ENCODE data around the gene KCNJ15. TPM values are rescaled to one million over a fixed set of nuclear protein-coding genes. Genes with fewer than 3 reads are reported as not detected.

The KCNJ15 gene
- total and polyA plus RNA-seq, 10 of the 15 experiments (the other 5 are each of a cell fraction or from before 2014, with no cell fraction given), result 0.05 to 2.7 (median 0.33) TPM; not detected in 6

DNA sequence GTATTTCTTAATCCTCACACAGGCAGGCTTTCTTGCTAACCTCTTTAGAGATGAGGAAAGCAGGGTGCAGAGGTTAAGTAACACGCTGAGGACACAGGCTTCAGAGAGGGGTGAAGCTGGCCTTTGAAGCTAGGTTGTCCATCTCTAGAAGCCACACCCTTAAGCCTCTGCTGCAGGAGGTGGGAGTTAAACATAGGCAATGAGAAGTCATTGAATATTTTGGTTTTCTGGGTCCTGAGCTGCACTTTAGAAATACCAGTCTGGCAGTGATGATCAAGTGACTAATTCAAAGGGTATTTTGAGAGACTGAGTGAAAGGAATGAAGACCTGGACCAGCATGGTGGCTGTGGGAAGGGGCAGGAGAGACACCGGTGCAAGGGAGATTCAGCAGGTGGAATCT lies 9.9 kb downstream of the KCNJ15 start:
- no peaks in the 10 kb centered on the region for H3K36me3 ChIP-seq (ENCODE audit: control insufficient read depth in 2 of 2, insufficient read depth in 2 of 2, low read length in 1 of 2)
- H3K9me3 ChIP-seq (replicated peaks; ENCODE audit: control insufficient read depth, insufficient read depth, low read length), result no peaks in the 10 kb centered on the region; the same call in 2 of the 3 replicates
- WGBS (ENCODE audit: insufficient coverage, insufficient replicate concordance, low lambda C conversion rate, missing lambda C conversion rate), result 75% methylated on average over 2 of the region's 2 CpGs
- CTCF ChIA-PET, result interaction anchor here (0.9 to 1.2 kb wide), 2 partner anchors 13 to 86 kb away, joined by 3 to 5 read pairs; no protein-coding TSS in a partner anchor
- no peak for FAIRE-seq
- H3K79me2 ChIP-seq (ENCODE audit: control insufficient read depth, insufficient read depth, low read length), result no peaks in the 10 kb centered on the region
- no peak overlapping the region for H3K4me3 ChIP-seq
- no peaks in the 10 kb centered on the region for H3K27me3 ChIP-seq (replicated peaks in 1 of 2; ENCODE audit: control insufficient read depth in 2 of 2, insufficient read depth in 2 of 2, low read length in 1 of 2)
- no peak overlapping the region for H3K27ac ChIP-seq (ENCODE audit: control insufficient read depth, insufficient read depth)
- BruUV-seq (replicated peaks), result no TSS peak
- RAD21 ChIA-PET (ENCODE audit: unreplicated experiment), result interaction anchor here (3.0 kb wide), 1 partner anchor 18 kb away, joined by 15 read pairs; no protein-coding TSS in a partner anchor
- H2AFZ ChIP-seq (ENCODE audit: control insufficient read depth, low read depth, low read length), result no peak overlapping the region
- SMC1A ChIA-PET (ENCODE audit: uncharacterized antibody, unreplicated experiment), result interaction anchor here (4.9 to 5.1 kb wide), 2 partner anchors 22 to 48 kb away, joined by 32 to 54 read pairs; no protein-coding TSS in a partner anchor
- H3K4me1 ChIP-seq (ENCODE audit: control insufficient read depth, insufficient read depth, low read length), result peaks cover 34% of the 10 kb centered on the region
- no peaks in the 10 kb centered on the region for H4K20me1 ChIP-seq (ENCODE audit: control insufficient read depth, insufficient read depth)
- DNase-seq (ENCODE audit: low read depth, low spot score), result no peak
- in situ Hi-C loops (cut with MboI), result loop anchor here (10.0 kb wide), 1 partner anchor 1012 kb away; no protein-coding TSS in a partner anchor
- no peak for ATAC-seq
- H3K4me2 ChIP-seq (ENCODE audit: control insufficient read depth, insufficient read depth), result no peak overlapping the region
- TF ChIP-seq STAT1 (conservative IDR thresholded peaks at IDR 0.05) (no peak), BACH1 (IDR thresholded peaks at IDR 0.05; ENCODE audit: borderline replicate concordance) (no peak), NRF1 (conservative IDR thresholded peaks at IDR 0.05; ENCODE audit: low read depth, low read length) (no peak), EZH2 (IDR thresholded peaks at IDR 0.05; ENCODE audit: borderline replicate concordance, control insufficient read depth, low read depth, low read length) (no peak), POU2F2 (IDR thresholded peaks at IDR 0.05; ENCODE audit: borderline replicate concordance, low read depth, low read length) (no peak)
- TF ChIP-seq, protein P1, sequence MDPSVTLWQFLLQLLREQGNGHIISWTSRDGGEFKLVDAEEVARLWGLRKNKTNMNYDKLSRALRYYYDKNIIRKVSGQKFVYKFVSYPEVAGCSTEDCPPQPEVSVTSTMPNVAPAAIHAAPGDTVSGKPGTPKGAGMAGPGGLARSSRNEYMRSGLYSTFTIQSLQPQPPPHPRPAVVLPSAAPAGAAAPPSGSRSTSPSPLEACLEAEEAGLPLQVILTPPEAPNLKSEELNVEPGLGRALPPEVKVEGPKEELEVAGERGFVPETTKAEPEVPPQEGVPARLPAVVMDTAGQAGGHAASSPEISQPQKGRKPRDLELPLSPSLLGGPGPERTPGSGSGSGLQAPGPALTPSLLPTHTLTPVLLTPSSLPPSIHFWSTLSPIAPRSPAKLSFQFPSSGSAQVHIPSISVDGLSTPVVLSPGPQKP (IDR thresholded peaks at IDR 0.05; ENCODE audit: low read depth, low read length), result no peak
- POLR2A ChIA-PET, result no interaction called here
- no peak overlapping the region for H3K9ac ChIP-seq (ENCODE audit: control insufficient read depth, insufficient read depth, low read length)
- intact Hi-C loops (cut with micrococcal nuclease; ENCODE audit: unreplicated experiment), result loop anchor here (5.0 kb wide), 1 partner anchor 86 kb away; no protein-coding TSS in a partner anchor

All from GM12878 (cell line).